HFF-Myc (cell line): ENCODE measurements around the gene TUB.
A peak's percentile ranks its signal among the peaks of the same experiment; 100 is the strongest.

Source experiments
- DNase-seq: peaks from one replicate; pipeline ENCODE4 v3.0.0-alpha.2; 2011; ENCODE audit warnings: low read depth; ENCODE audit errors: extremely low read depth
- H3K4me3 ChIP-seq: replicated peaks from 2 replicates; pipeline ENCODE4 v1.5.1; 2011; ENCODE audit warnings: low read depth, mild to moderate bottlenecking, control low read depth, low read length
- TF ChIP-seq, protein P1 (sequence below): IDR thresholded peaks from 2 replicates; pipeline ENCODE4 v1.5.1; 2012; ENCODE audit warnings: mild to moderate bottlenecking, low read depth, low read length, control low read depth; ENCODE audit errors: missing control alignments

The TUB gene, protein sequence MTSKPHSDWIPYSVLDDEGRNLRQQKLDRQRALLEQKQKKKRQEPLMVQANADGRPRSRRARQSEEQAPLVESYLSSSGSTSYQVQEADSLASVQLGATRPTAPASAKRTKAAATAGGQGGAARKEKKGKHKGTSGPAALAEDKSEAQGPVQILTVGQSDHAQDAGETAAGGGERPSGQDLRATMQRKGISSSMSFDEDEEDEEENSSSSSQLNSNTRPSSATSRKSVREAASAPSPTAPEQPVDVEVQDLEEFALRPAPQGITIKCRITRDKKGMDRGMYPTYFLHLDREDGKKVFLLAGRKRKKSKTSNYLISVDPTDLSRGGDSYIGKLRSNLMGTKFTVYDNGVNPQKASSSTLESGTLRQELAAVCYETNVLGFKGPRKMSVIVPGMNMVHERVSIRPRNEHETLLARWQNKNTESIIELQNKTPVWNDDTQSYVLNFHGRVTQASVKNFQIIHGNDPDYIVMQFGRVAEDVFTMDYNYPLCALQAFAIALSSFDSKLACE

DNA sequence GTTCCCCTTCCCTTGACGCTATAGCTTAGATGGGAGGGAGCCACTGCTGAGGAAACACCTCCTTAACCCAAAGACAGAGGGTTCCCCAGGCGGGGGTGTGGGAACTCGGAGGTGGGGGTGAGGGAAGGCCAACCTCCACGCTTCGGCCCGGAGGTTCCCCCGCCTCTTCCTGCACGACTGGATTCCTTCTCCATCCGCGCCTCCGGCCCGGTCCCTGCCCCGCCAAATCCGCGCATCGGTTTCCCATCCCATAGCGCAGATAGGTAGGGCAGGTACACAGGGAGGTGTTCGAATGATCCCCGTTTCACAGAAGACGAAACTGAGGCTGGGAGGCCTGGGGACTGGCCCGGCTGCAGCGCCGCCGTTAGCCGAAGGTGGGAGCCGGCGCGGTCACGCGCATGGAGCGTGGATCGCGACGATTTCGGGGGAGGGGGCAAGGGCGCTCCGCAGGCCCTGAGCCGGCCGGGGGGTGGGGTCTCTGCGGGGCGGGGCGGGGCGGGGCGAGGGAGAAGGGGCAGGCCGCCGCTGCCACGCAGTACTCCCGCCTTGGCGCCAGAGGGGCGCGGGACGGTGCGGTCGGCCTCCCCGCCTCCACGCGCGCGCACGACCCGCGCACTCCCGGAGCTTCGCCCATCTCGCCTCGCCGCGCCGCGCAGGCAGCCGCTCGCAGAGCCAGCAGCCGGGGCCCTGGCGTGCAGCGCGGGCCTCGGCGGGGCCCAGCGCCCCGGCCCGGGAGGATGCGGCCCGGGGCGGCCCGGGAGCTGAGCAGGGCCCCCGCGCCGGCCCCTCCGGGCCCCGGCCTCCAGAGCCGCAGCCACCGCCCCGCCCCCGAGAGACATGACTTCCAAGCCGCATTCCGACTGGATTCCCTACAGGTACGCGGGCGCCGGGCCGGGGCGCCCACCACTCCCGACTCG lies at the start of gene TUB:
TUB (plus strand) TSS at position 538 of the 917 bp plus-strand sequence; CDS start at position 838, 300 bp downstream.
- TF ChIP-seq, protein P1, sequence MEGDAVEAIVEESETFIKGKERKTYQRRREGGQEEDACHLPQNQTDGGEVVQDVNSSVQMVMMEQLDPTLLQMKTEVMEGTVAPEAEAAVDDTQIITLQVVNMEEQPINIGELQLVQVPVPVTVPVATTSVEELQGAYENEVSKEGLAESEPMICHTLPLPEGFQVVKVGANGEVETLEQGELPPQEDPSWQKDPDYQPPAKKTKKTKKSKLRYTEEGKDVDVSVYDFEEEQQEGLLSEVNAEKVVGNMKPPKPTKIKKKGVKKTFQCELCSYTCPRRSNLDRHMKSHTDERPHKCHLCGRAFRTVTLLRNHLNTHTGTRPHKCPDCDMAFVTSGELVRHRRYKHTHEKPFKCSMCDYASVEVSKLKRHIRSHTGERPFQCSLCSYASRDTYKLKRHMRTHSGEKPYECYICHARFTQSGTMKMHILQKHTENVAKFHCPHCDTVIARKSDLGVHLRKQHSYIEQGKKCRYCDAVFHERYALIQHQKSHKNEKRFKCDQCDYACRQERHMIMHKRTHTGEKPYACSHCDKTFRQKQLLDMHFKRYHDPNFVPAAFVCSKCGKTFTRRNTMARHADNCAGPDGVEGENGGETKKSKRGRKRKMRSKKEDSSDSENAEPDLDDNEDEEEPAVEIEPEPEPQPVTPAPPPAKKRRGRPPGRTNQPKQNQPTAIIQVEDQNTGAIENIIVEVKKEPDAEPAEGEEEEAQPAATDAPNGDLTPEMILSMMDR, result no peak
- H3K4me3 ChIP-seq, result peak within 1 kb of the TSS; percentile 79
- DNase-seq, result no peak

DNA sequence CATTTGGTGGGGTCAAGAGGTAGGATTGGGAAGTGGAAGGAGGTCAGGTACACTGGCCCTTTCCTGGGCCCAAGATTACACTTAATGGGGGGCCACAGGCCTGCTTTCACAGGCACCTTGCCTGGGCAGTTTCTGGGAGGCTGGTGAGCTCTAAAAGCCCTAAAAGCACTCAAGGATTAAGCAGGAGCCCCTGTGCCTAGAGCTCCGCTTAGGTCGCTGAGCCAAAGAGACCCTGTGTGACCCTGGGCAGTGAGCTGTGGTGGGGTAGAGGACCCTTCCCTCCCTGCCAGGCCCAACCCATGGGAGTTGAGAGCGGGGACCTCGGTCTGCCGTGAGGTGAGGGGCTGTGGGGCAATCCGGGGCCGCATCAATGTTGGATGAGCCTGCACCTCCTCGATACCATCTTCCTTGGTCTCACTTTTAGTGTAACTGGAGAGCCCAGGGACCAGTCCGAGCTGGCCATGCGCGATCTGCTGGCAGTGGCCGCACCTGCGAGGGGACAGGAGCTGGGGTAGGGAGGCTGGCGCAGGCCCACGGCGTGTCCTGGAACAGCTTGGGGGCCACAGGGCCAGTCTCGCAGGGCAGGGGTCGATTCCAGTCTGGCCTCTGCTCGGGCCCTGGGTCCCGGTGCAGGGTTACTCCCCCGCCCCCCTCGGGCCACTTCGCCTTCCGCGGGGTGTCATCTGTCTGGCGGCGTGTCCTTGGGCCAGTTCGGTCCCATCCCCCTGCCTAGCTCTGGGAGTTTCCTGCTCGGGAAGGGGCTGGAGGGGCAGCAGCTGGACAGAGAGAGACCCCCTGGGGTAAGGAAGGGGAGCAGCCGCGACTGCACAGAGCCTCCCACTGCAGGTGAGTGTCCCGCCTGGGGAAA lies 49.5 kb upstream of the TUB start:
- TF ChIP-seq, protein P1, result no peak
- H3K4me3 ChIP-seq, result no peak overlapping the region
- DNase-seq, result no peak

DNA sequence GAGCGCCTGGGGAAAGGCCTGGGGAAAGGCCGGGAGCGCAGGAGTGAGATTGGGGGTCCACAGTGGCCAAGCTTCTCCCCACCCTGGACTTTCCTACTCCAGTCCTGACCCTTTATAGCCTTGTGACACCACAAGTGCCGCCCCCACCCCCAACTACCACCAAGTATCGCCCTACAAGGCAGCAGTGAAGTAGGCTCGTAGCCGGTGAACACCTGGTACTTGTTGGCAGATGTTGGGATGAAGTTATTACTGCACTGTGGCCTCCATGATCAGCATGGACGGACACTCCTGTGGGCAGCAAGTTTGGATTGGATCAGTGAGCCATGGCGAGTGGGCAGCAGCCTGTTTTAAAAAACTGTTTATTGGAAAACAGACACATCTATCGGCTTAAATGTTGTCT lies 48.9 kb upstream of the TUB start:
- H3K4me3 ChIP-seq, result no peak overlapping the region
- no peak for DNase-seq
- TF ChIP-seq, protein P1, result no peak

DNA sequence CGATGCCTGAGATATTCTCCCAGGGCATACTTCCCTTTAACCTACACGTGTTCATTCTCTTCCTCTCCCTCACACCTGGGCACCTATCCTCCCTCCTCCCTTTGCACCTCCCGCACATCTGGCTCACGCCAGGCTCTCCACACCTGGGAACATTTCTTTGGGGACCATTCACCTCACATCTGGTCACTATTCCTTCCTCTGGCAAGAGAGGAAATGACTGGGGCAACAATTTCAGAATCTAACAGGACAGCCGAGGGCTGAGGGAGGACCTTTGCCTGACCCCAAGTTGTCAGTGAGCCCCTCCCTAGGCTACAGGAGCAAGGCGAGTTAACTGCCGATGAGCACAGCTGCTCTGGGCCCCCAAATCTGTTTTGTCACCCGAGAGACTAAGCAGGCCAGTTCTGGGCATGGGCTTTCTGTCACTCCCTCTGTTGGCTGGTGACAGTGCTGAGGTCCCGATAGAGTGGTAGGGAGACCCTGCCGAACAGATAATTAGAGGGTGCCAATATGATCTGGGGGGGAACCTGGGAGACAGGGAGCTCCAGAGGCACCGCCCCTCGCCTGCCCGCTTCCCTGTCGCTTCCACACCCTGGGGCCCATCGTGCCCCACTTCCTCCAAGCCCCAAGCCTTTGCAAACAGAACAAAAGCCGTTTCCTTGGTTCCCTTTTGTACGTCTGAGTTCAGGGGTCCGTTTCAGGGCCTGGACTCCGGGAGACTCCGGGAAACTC lies 48.3 kb upstream of the TUB start:
- TF ChIP-seq, protein P1, result no peak
- DNase-seq, result no peak
- H3K4me3 ChIP-seq, result no peak overlapping the region

GRCh38 chr11:8033305-8034105 lies 47.5 kb upstream of the TUB start:
- peak; percentile 73 for DNase-seq
- H3K4me3 ChIP-seq, result no peak overlapping the region
- TF ChIP-seq, protein P1, result peak; percentile 89
